Vagina (tissue), 2 donors: Measurements from ENCODE around the gene GRK4. TPM values are rescaled to one million over a fixed set of nuclear protein-coding genes. Genes with fewer than 3 reads are reported as not detected.

ENCODE experiments used
- DNase-seq, 2 donors: peaks; one replicate each; pipeline ENCODE4 v3.0.0-alpha.2; 2017; ENCODE audit errors: extremely low spot score in 2 of 2
- H3K27ac ChIP-seq: fragments of 200-600 bp; sonication (generic); one replicate; pipeline ENCODE4 v1.5.1; 2019
- H3K27me3 ChIP-seq: fragments of 200-600 bp; sonication (generic); one replicate; pipeline ENCODE4 v1.5.1; 2019
- H3K36me3 ChIP-seq, 2 donors: fragments of 200-600 bp; sonication (generic); one replicate each; pipeline ENCODE4 v1.5.1; 2017 to 2019
- H3K4me1 ChIP-seq: fragments of 200-600 bp; sonication (generic); one replicate; pipeline ENCODE4 v1.5.1; 2019
- H3K4me3 ChIP-seq, 2 donors: fragments of 200-600 bp; sonication (generic); 1 replicate in 1 of 2; 2 replicates in 1 of 2; pipeline ENCODE4 v1.5.1; 2016 to 2019
- H3K9me3 ChIP-seq: fragments of 200-600 bp; sonication (generic); one replicate; pipeline ENCODE4 v1.5.1; 2019
- CTCF ChIP-seq, 3 experiments: fragments of 450-650 bp in 2 of 3; fragments of 200-600 bp in 1 of 3; sonication (generic) in 1 of 3; IDR thresholded peaks; one replicate each; pipeline ENCODE4 v1.5.1; 2017 to 2019; ENCODE audit warnings: antibody characterized with exemption in 3 of 3, mild to moderate bottlenecking in 2 of 3, moderate library complexity in 2 of 3
- POLR2A ChIP-seq, 2 donors: fragments of 450-650 bp; IDR thresholded peaks; one replicate each; pipeline ENCODE4 v1.6.1; 2017; ENCODE audit warnings: antibody characterized with exemption in 2 of 2, mild to moderate bottlenecking in 2 of 2, moderate library complexity in 2 of 2
- POLR2AphosphoS5 ChIP-seq, 2 donors: sonication (generic); formaldehyde crosslinking; IDR thresholded peaks; one replicate each; pipeline ENCODE4 v1.9.0; 2017; ENCODE audit warnings: antibody characterized with exemption in 2 of 2, mild to moderate bottlenecking in 2 of 2, low read depth in 1 of 2; ENCODE audit not compliant: insufficient read depth in 1 of 2
- intact Hi-C: fragments of 100-400 bp; cut with DNase I; formaldehyde crosslinking; loops from one replicate; pipeline ENCODE4 v1.15.1; 2023
- total RNA-seq: library from RNA; depleted of rRNA; stranded (reverse); fragments of >200 nt; gene quantifications from one replicate; pipeline ENCODE4 v1.2.3, GENCODE V29; 2016

GRK4 gene
- total RNA-seq, 1 donor from 2014 or later: 2.7 TPM

- intact Hi-C loops: no loop called here
- no peaks in the 10 kb centered on the region for H3K27me3 ChIP-seq
- DNase-seq: no peak
- TF ChIP-seq POLR2AphosphoS5 (IDR thresholded peaks at IDR 0.05; ENCODE audit: insufficient read depth in 1 of 2, low read depth in 1 of 2) (no peak), POLR2A (IDR thresholded peaks at IDR 0.05) (no peak), CTCF (IDR thresholded peaks at IDR 0.05) (no peak)
- H3K4me3 ChIP-seq: no peak overlapping the region
- no peaks in the 10 kb centered on the region for H3K36me3 ChIP-seq
- H3K9me3 ChIP-seq: no peaks in the 10 kb centered on the region
- H3K4me1 ChIP-seq: peaks cover 15% of the 10 kb centered on the region
- H3K27ac ChIP-seq: no peak overlapping the region
Observed at GRCh38 chr4:3013839-3014350, 50.5 kb downstream of the GRK4 start.

- H3K27me3 ChIP-seq: no peaks in the 10 kb centered on the region
- no peak for TF ChIP-seq POLR2AphosphoS5 (IDR thresholded peaks at IDR 0.05; ENCODE audit: insufficient read depth in 1 of 2, low read depth in 1 of 2)
- TF ChIP-seq CTCF (IDR thresholded peaks at IDR 0.05): no peak
- TF ChIP-seq POLR2A (IDR thresholded peaks at IDR 0.05): no peak
- H3K9me3 ChIP-seq: no peaks in the 10 kb centered on the region
- H3K36me3 ChIP-seq: no peaks in the 10 kb centered on the region
- H3K4me1 ChIP-seq: no peaks in the 10 kb centered on the region
- DNase-seq: no peak
- no peak overlapping the region for H3K27ac ChIP-seq
- H3K4me3 ChIP-seq: no peak overlapping the region
- intact Hi-C loops: no loop called here
Observed at GRCh38 chr4:3016961-3017360, 53.6 kb downstream of the GRK4 start.

GRCh38 chr4:3017504-3017903, 54.1 kb downstream of the GRK4 start:
- H3K36me3 ChIP-seq: no peaks in the 10 kb centered on the region
- no peak overlapping the region for H3K4me3 ChIP-seq
- no peak overlapping the region for H3K27ac ChIP-seq
- intact Hi-C loops: no loop called here
- no peaks in the 10 kb centered on the region for H3K27me3 ChIP-seq
- no peaks in the 10 kb centered on the region for H3K4me1 ChIP-seq
- H3K9me3 ChIP-seq: no peaks in the 10 kb centered on the region
- no peak for DNase-seq
- TF ChIP-seq CTCF (IDR thresholded peaks at IDR 0.05) (no peak), POLR2A (IDR thresholded peaks at IDR 0.05) (no peak), POLR2AphosphoS5 (IDR thresholded peaks at IDR 0.05; ENCODE audit: insufficient read depth in 1 of 2, low read depth in 1 of 2) (no peak)

GRCh38 chr4:3019145-3019846, 55.9 kb downstream of the GRK4 start:
- Histone ChIP-seq H3K27ac (no peak overlapping the region), H3K36me3 (no peaks in the 10 kb centered on the region), H3K4me1 (no peaks in the 10 kb centered on the region), H3K9me3 (no peaks in the 10 kb centered on the region), H3K27me3 (no peaks in the 10 kb centered on the region), H3K4me3 (no peak overlapping the region)
- no peak for DNase-seq
- intact Hi-C loops: no loop called here
- TF ChIP-seq POLR2AphosphoS5 (IDR thresholded peaks at IDR 0.05; ENCODE audit: insufficient read depth in 1 of 2, low read depth in 1 of 2) (no peak), CTCF (IDR thresholded peaks at IDR 0.05) (no peak), POLR2A (IDR thresholded peaks at IDR 0.05) (no peak)

- Histone ChIP-seq H3K4me1 (no peaks in the 10 kb centered on the region), H3K9me3 (no peaks in the 10 kb centered on the region), H3K36me3 (no peaks in the 10 kb centered on the region), H3K27ac (no peak overlapping the region), H3K27me3 (no peaks in the 10 kb centered on the region), H3K4me3 (no peak overlapping the region)
- DNase-seq: no peak
- intact Hi-C loops: no loop called here
- TF ChIP-seq CTCF (IDR thresholded peaks at IDR 0.05) (no peak), POLR2AphosphoS5 (IDR thresholded peaks at IDR 0.05; ENCODE audit: insufficient read depth in 1 of 2, low read depth in 1 of 2) (no peak), POLR2A (IDR thresholded peaks at IDR 0.05) (no peak)
Observed at GRCh38 chr4:3021127-3021526, 57.8 kb downstream of the GRK4 start.
